ENCODE data around the gene SLC27A4. TPM values are rescaled to one million over a fixed set of nuclear protein-coding genes. Genes with fewer than 3 reads are reported as not detected.

SLC27A4 gene
- total and polyA plus RNA-seq, 10 of the 15 experiments (the other 5 are each of a cell fraction or from before 2014, with no cell fraction given), result 0.13 to 14.0 (median 7.6) TPM

DNA sequence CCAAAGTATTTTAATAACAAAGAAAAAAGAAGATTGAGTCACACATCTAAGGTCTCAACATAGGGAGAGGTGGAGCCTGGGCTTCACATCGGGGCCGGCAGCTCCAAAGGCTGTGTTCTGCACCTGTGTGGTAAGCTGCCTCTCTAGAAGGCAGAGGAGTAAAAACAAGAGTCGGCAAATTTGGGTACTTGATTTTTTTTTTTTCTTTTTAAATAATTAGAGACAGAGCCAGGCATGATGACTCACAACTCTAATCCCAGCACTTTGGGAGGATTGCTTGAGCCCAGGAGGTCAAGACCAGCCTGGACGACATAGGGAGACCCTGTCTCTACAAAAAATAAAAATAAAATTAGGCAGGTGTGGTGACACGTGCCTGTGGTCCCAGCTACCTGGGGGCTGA is 35.5 kb downstream of the SLC27A4 start (continued):
- TF ChIP-seq, protein P1, sequence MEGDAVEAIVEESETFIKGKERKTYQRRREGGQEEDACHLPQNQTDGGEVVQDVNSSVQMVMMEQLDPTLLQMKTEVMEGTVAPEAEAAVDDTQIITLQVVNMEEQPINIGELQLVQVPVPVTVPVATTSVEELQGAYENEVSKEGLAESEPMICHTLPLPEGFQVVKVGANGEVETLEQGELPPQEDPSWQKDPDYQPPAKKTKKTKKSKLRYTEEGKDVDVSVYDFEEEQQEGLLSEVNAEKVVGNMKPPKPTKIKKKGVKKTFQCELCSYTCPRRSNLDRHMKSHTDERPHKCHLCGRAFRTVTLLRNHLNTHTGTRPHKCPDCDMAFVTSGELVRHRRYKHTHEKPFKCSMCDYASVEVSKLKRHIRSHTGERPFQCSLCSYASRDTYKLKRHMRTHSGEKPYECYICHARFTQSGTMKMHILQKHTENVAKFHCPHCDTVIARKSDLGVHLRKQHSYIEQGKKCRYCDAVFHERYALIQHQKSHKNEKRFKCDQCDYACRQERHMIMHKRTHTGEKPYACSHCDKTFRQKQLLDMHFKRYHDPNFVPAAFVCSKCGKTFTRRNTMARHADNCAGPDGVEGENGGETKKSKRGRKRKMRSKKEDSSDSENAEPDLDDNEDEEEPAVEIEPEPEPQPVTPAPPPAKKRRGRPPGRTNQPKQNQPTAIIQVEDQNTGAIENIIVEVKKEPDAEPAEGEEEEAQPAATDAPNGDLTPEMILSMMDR (IDR thresholded peaks at IDR 0.05 in 2 of 3, conservative IDR thresholded peaks at IDR 0.05 in 1 of 3; ENCODE audit: control insufficient read depth in 2 of 3, extremely low read depth in 1 of 3, insufficient read depth in 1 of 3, low read depth in 3 of 3, low read length in 3 of 3), result no peak
- TF ChIP-seq MXI1 (IDR thresholded peaks at IDR 0.05; ENCODE audit: low read depth, low read length), result no peak
- TF ChIP-seq JUNB (IDR thresholded peaks at IDR 0.05), result no peak

DNA sequence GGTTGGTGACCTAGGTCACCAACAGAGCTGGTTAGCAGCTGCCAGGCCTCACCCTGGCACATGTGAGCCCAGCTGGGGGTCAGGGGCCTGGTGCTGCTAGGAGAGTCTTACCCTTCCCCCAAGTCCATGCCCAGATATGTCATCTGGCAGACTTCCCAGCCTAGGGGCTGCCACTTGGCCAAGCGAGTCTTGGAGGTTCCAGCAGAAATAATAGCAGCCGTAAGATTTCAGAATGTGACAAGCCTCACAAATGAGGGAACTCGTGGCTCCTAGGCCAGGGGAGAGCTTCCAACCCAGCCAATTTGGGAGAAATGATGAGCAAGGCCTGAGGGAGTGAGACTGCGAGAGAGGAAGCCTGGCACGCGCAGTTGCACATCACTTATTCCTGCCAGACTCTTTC is 41.9 kb downstream of the SLC27A4 start:
- Histone ChIP-seq H3K27ac (ENCODE audit: control insufficient read depth, insufficient read depth) (no peak overlapping the region), H3K79me2 (ENCODE audit: control insufficient read depth, insufficient read depth, low read length) (no peaks in the 10 kb centered on the region), H4K20me1 (ENCODE audit: control insufficient read depth, insufficient read depth) (no peaks in the 10 kb centered on the region), H3K27me3 (replicated peaks in 1 of 2; ENCODE audit: control insufficient read depth in 2 of 2, insufficient read depth in 2 of 2, low read length in 1 of 2) (no peaks in the 10 kb centered on the region), H3K9ac (ENCODE audit: control insufficient read depth, insufficient read depth, low read length) (no peak overlapping the region), H3K36me3 (ENCODE audit: control insufficient read depth in 2 of 2, insufficient read depth in 2 of 2, low read length in 1 of 2) (peaks cover 7 to 21% of the 10 kb centered on the region in 2 experiments), H3K4me1 (ENCODE audit: control insufficient read depth, insufficient read depth, low read length) (no peaks in the 10 kb centered on the region), H3K4me3 (no peak overlapping the region), H2AFZ (ENCODE audit: control insufficient read depth, low read depth, low read length) (no peak overlapping the region), H3K9me3 (replicated peaks; ENCODE audit: control insufficient read depth, insufficient read depth, low read length) (no peaks in the 10 kb centered on the region), H3K4me2 (ENCODE audit: control insufficient read depth, insufficient read depth) (no peak overlapping the region)
- no peak for FAIRE-seq
- CTCF ChIA-PET, result no interaction called here
- BruUV-seq (replicated peaks), result TSS peak; percentile 10
- 87% methylated on average over 6 of the region's 6 CpGs for WGBS (ENCODE audit: insufficient coverage, insufficient replicate concordance, low lambda C conversion rate, missing lambda C conversion rate)
- SMC1A ChIA-PET (ENCODE audit: uncharacterized antibody, unreplicated experiment), result interaction anchor here (2.1 kb wide), 1 partner anchor 20 kb away, joined by 4 read pairs; no protein-coding TSS in a partner anchor
- no peak for ATAC-seq
- RAD21 ChIA-PET (ENCODE audit: unreplicated experiment), result no interaction called here
- POLR2A ChIA-PET, result no interaction called here
- in situ Hi-C loops (cut with MboI), result no loop called here
- intact Hi-C loops (cut with micrococcal nuclease; ENCODE audit: unreplicated experiment), result no loop called here
- DNase-seq (ENCODE audit: low read depth, low spot score), result no peak
- TF ChIP-seq, protein P2, sequence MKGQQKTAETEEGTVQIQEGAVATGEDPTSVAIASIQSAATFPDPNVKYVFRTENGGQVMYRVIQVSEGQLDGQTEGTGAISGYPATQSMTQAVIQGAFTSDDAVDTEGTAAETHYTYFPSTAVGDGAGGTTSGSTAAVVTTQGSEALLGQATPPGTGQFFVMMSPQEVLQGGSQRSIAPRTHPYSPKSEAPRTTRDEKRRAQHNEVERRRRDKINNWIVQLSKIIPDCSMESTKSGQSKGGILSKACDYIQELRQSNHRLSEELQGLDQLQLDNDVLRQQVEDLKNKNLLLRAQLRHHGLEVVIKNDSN (IDR thresholded peaks at IDR 0.05; ENCODE audit: borderline replicate concordance, extremely low read length, insufficient read depth, low read depth, low read length), result no peak
- TF ChIP-seq FOXK2 (IDR thresholded peaks at IDR 0.05) (no peak), ZSCAN29 (IDR thresholded peaks at IDR 0.05) (no peak), NRF1 (conservative IDR thresholded peaks at IDR 0.05; ENCODE audit: low read depth, low read length) (no peak), KAT2A (conservative IDR thresholded peaks at IDR 0.05; ENCODE audit: control insufficient read depth, low read depth, low read length) (no peak), SREBF2 (IDR thresholded peaks at IDR 0.05; ENCODE audit: low read length) (no peak), PAX8 (IDR thresholded peaks at IDR 0.05) (no peak), HDAC6 (IDR thresholded peaks at IDR 0.05; ENCODE audit: unreplicated experiment) (no peak), IKZF1 (conservative IDR thresholded peaks at IDR 0.05) (no peak), ZBED1 (IDR thresholded peaks at IDR 0.05; ENCODE audit: borderline replicate concordance) (no peak), ASH2L (IDR thresholded peaks at IDR 0.05; ENCODE audit: borderline replicate concordance, low read depth) (no peak), HCFC1 (IDR thresholded peaks at IDR 0.05; ENCODE audit: low read length) (no peak), SP1 (IDR thresholded peaks at IDR 0.05; ENCODE audit: low read depth, low read length) (no peak)
- TF ChIP-seq, protein P3, sequence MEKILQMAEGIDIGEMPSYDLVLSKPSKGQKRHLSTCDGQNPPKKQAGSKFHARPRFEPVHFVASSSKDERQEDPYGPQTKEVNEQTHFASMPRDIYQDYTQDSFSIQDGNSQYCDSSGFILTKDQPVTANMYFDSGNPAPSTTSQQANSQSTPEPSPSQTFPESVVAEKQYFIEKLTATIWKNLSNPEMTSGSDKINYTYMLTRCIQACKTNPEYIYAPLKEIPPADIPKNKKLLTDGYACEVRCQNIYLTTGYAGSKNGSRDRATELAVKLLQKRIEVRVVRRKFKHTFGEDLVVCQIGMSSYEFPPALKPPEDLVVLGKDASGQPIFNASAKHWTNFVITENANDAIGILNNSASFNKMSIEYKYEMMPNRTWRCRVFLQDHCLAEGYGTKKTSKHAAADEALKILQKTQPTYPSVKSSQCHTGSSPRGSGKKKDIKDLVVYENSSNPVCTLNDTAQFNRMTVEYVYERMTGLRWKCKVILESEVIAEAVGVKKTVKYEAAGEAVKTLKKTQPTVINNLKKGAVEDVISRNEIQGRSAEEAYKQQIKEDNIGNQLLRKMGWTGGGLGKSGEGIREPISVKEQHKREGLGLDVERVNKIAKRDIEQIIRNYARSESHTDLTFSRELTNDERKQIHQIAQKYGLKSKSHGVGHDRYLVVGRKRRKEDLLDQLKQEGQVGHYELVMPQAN (conservative IDR thresholded peaks at IDR 0.05), result no peak

All from GM12878 (cell line).